Liver (tissue), 9 donors: Measurements from ENCODE around the gene SLC38A10. TPM values are rescaled to one million over a fixed set of nuclear protein-coding genes. Genes with fewer than 3 reads are reported as not detected.

ENCODE experiments used
- DNase-seq: peaks from one replicate; pipeline ENCODE4 v3.0.0-alpha.2; 2017; ENCODE audit warnings: low spot score
- H3K27ac ChIP-seq, 2 donors: one replicate each; pipeline ENCODE4 v1.7.0; 2013; ENCODE audit warnings: inconsistent platforms in 2 of 2, low read length in 2 of 2, control low read depth in 1 of 2, low read depth in 1 of 2, mild to moderate bottlenecking in 1 of 2
- H3K27me3 ChIP-seq, 4 donors: one replicate each; pipeline versions ENCODE4 v1.6.1 to v1.7.0; 2013; ENCODE audit warnings: low read length in 3 of 4, inconsistent platforms in 1 of 4, mild to moderate bottlenecking in 1 of 4, moderate library complexity in 1 of 4; ENCODE audit not compliant: control insufficient read depth in 4 of 4, insufficient read depth in 4 of 4
- H3K36me3 ChIP-seq, 4 donors: one replicate each; pipeline versions ENCODE4 v1.6.1 to v1.7.0; 2013; ENCODE audit warnings: low read length in 3 of 4, mild to moderate bottlenecking in 3 of 4, low read depth in 1 of 4, moderate library complexity in 1 of 4; ENCODE audit not compliant: control insufficient read depth in 4 of 4, insufficient read depth in 3 of 4
- H3K4me1 ChIP-seq, 4 donors: one replicate each; pipeline versions ENCODE4 v1.6.1 to v1.7.0; 2013; ENCODE audit warnings: low read length in 3 of 4, mild to moderate bottlenecking in 3 of 4, moderate library complexity in 1 of 4; ENCODE audit not compliant: control insufficient read depth in 4 of 4, insufficient read depth in 4 of 4
- H3K4me3 ChIP-seq, 3 donors: one replicate each; pipeline versions ENCODE4 v1.6.1 to v1.7.0; 2013; ENCODE audit warnings: low read length in 3 of 3, control low read depth in 1 of 3, low read depth in 1 of 3, mild to moderate bottlenecking in 1 of 3
- H3K9ac ChIP-seq, 2 donors: one replicate each; pipeline ENCODE4 v1.7.0; 2013; ENCODE audit warnings: low read length in 2 of 2, mild to moderate bottlenecking in 2 of 2, moderate library complexity in 2 of 2, control low read depth in 1 of 2, low read depth in 1 of 2
- H3K9me3 ChIP-seq, 4 donors: one replicate each; pipeline versions ENCODE4 v1.6.1 to v1.7.0; 2013; ENCODE audit warnings: low read length in 3 of 4; ENCODE audit not compliant: control insufficient read depth in 4 of 4
- EGR1 ChIP-seq, 2 donors: IDR thresholded peaks; 2 replicates each; pipeline ENCODE4 v1.6.1; 2016 to 2018; ENCODE audit warnings: antibody characterized with exemption in 2 of 2, low read depth in 2 of 2
- FOXA1 ChIP-seq: IDR thresholded peaks from 2 replicates; pipeline ENCODE4 v1.6.1; 2016; ENCODE audit warnings: antibody characterized with exemption
- FOXA2 ChIP-seq: IDR thresholded peaks from 2 replicates; pipeline ENCODE4 v1.6.1; 2016; ENCODE audit warnings: antibody characterized with exemption
- GABPA ChIP-seq, 2 donors: IDR thresholded peaks in 1 of 2; conservative IDR thresholded peaks in 1 of 2; 2 replicates each; pipeline ENCODE4 v1.6.1; 2016; ENCODE audit warnings: antibody characterized with exemption in 2 of 2, mild to moderate bottlenecking in 1 of 2, moderate library complexity in 1 of 2
- HNF4A ChIP-seq, 2 donors: conservative IDR thresholded peaks; 2 replicates each; pipeline ENCODE4 v1.6.1; 2016; ENCODE audit warnings: antibody characterized with exemption in 2 of 2, mild to moderate bottlenecking in 2 of 2
- HNF4G ChIP-seq: IDR thresholded peaks from 2 replicates; pipeline ENCODE4 v1.6.1; 2016; ENCODE audit warnings: antibody characterized with exemption
- JUND ChIP-seq, 2 donors: IDR thresholded peaks; 2 replicates each; pipeline ENCODE4 v1.6.1; 2016; ENCODE audit warnings: antibody characterized with exemption in 2 of 2
- NR2F2 ChIP-seq: IDR thresholded peaks from 2 replicates; pipeline ENCODE4 v1.6.1; 2016; ENCODE audit warnings: antibody characterized with exemption
- RAD21 ChIP-seq, 2 donors: IDR thresholded peaks; 2 replicates each; pipeline ENCODE4 v1.6.1; 2016; ENCODE audit warnings: antibody characterized with exemption in 2 of 2, mild to moderate bottlenecking in 2 of 2
- RXRA ChIP-seq, 2 donors: IDR thresholded peaks; 2 replicates each; pipeline ENCODE4 v1.6.1; 2017 to 2018; ENCODE audit warnings: antibody characterized with exemption in 2 of 2, mild to moderate bottlenecking in 1 of 2
- SP1 ChIP-seq: IDR thresholded peaks from 2 replicates; pipeline ENCODE4 v1.6.1; 2018; ENCODE audit warnings: antibody characterized with exemption, mild to moderate bottlenecking
- TAF1 ChIP-seq: conservative IDR thresholded peaks from 2 replicates; pipeline ENCODE4 v1.6.1; 2016; ENCODE audit warnings: antibody characterized with exemption, mild to moderate bottlenecking
- YY1 ChIP-seq: IDR thresholded peaks from 2 replicates; pipeline ENCODE4 v1.6.1; 2016; ENCODE audit warnings: antibody characterized with exemption, mild to moderate bottlenecking
- WGBS: extraction: QIAGEN DNeasy Blood & Tissue Kit; methylation state at CpG from one replicate; pipeline ENCODE4 v1.1.7; 2013; 5-methylcytosine and 5-hydroxymethylcytosine counted together
- polyA plus RNA-seq, 2 donors: library from polyadenylated mRNA; stranded (reverse) in 1 of 2; unstranded in 1 of 2; fragments of 200-250 nt in 1 of 2; fragments of >200 nt in 1 of 2; fragmentation: Nextera tagmentation in 1 of 2; extraction: Ambion mirVana in 1 of 2; gene quantifications; one replicate each; pipeline versions ENCODE4 v1.2.1 to v1.2.3, GENCODE V29; 2013 to 2015
- total RNA-seq, 2 donors: library from RNA; depleted of rRNA; stranded (reverse); fragments of >200 nt; gene quantifications; one replicate each; pipeline ENCODE4 v1.2.3, GENCODE V29; 2014
- TF ChIP-seq, protein P1 (sequence below): IDR thresholded peaks from 2 replicates; pipeline ENCODE4 v1.6.1; 2016; ENCODE audit warnings: antibody characterized with exemption
- TF ChIP-seq, protein P2 (sequence below): IDR thresholded peaks from 2 replicates; pipeline ENCODE4 v1.6.1; 2016; ENCODE audit warnings: antibody characterized with exemption
- TF ChIP-seq, protein P3 (sequence below): IDR thresholded peaks from 2 replicates; pipeline ENCODE4 v1.6.1; 2016; ENCODE audit warnings: antibody characterized with exemption, mild to moderate bottlenecking
- TF ChIP-seq, protein P4 (sequence below): fragments of 150-350 bp; IDR thresholded peaks from 2 replicates; pipeline ENCODE4 v1.5.1; 2017; ENCODE audit warnings: improper control_type of control experiment, low read depth, low read length; ENCODE audit not compliant: missing input control
- TF ChIP-seq, protein P5 (sequence below): IDR thresholded peaks from 2 replicates; pipeline ENCODE4 v1.6.1; 2016; ENCODE audit warnings: antibody characterized with exemption
- donor health status: healthy.
- donor health status: healthy.
- donor health status: healthy.
- donor health status: healthy.
- donor health status: healthy.

The SLC38A10 gene
- total and polyA plus RNA-seq, 4 donors = 29.3 to 117 (median 54.7) TPM

DNA sequence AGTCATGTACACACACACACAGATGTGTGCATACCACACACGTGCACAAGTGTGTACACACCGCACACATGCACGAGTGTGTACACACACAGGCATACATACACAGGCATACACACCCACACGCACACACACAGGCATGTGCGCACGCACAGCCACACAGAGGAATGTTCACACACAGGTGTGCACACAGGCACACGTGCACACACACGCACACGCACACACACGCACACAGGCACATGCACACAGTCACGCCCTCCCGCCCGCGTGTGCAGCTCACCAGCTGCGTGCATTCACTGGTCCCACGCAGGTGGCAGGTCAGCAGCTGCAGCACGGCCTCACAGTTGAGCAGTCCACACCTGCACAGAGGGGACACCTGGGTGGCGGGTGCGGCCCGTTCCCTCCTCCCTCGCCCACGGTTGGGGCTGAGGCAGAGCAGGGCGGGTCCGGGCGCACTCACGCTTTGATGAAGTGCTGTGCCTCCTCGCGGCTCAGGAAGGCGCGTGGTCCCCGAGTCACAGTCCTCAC, 63.9 kb downstream of the SLC38A10 start:
- Histone ChIP-seq H3K27me3 (no peaks in the 10 kb centered on the region), H3K4me1 (peaks cover 0 to 7% (median 0%) of the 10 kb centered on the region in 4 donors), H3K9ac (no peak overlapping the region), H3K36me3 (peaks cover 5 to 33% (median 13%) of the 10 kb centered on the region in 4 donors), H3K9me3 (no peaks in the 10 kb centered on the region), H3K27ac (no peak overlapping the region), H3K4me3 (no peak overlapping the region)
- no peak for TF ChIP-seq TAF1
- no peak for TF ChIP-seq JUND (IDR thresholded peaks at IDR 0.05)
- no peak for TF ChIP-seq GABPA (IDR thresholded peaks at IDR 0.05 in 1 of 2, conservative IDR thresholded peaks at IDR 0.05 in 1 of 2)
- no peak for TF ChIP-seq SP1
- no peak for TF ChIP-seq HNF4A (conservative IDR thresholded peaks at IDR 0.05)
- no peak for TF ChIP-seq EGR1 (IDR thresholded peaks at IDR 0.05; ENCODE audit: low read depth in 2 of 2)
- no peak for TF ChIP-seq NR2F2
- TF ChIP-seq FOXA2 = no peak
- TF ChIP-seq, protein P1, sequence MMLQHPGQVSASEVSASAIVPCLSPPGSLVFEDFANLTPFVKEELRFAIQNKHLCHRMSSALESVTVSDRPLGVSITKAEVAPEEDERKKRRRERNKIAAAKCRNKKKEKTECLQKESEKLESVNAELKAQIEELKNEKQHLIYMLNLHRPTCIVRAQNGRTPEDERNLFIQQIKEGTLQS = no peak
- TF ChIP-seq, protein P2, sequence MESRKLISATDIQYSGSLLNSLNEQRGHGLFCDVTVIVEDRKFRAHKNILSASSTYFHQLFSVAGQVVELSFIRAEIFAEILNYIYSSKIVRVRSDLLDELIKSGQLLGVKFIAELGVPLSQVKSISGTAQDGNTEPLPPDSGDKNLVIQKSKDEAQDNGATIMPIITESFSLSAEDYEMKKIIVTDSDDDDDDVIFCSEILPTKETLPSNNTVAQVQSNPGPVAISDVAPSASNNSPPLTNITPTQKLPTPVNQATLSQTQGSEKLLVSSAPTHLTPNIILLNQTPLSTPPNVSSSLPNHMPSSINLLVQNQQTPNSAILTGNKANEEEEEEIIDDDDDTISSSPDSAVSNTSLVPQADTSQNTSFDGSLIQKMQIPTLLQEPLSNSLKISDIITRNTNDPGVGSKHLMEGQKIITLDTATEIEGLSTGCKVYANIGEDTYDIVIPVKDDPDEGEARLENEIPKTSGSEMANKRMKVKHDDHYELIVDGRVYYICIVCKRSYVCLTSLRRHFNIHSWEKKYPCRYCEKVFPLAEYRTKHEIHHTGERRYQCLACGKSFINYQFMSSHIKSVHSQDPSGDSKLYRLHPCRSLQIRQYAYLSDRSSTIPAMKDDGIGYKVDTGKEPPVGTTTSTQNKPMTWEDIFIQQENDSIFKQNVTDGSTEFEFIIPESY = no peak
- no peak for TF ChIP-seq YY1
- TF ChIP-seq, protein P3, sequence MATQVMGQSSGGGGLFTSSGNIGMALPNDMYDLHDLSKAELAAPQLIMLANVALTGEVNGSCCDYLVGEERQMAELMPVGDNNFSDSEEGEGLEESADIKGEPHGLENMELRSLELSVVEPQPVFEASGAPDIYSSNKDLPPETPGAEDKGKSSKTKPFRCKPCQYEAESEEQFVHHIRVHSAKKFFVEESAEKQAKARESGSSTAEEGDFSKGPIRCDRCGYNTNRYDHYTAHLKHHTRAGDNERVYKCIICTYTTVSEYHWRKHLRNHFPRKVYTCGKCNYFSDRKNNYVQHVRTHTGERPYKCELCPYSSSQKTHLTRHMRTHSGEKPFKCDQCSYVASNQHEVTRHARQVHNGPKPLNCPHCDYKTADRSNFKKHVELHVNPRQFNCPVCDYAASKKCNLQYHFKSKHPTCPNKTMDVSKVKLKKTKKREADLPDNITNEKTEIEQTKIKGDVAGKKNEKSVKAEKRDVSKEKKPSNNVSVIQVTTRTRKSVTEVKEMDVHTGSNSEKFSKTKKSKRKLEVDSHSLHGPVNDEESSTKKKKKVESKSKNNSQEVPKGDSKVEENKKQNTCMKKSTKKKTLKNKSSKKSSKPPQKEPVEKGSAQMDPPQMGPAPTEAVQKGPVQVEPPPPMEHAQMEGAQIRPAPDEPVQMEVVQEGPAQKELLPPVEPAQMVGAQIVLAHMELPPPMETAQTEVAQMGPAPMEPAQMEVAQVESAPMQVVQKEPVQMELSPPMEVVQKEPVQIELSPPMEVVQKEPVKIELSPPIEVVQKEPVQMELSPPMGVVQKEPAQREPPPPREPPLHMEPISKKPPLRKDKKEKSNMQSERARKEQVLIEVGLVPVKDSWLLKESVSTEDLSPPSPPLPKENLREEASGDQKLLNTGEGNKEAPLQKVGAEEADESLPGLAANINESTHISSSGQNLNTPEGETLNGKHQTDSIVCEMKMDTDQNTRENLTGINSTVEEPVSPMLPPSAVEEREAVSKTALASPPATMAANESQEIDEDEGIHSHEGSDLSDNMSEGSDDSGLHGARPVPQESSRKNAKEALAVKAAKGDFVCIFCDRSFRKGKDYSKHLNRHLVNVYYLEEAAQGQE = no peak
- TF ChIP-seq HNF4G = no peak
- TF ChIP-seq FOXA1 = no peak
- no peak for TF ChIP-seq RXRA (IDR thresholded peaks at IDR 0.05)
- TF ChIP-seq, protein P4, sequence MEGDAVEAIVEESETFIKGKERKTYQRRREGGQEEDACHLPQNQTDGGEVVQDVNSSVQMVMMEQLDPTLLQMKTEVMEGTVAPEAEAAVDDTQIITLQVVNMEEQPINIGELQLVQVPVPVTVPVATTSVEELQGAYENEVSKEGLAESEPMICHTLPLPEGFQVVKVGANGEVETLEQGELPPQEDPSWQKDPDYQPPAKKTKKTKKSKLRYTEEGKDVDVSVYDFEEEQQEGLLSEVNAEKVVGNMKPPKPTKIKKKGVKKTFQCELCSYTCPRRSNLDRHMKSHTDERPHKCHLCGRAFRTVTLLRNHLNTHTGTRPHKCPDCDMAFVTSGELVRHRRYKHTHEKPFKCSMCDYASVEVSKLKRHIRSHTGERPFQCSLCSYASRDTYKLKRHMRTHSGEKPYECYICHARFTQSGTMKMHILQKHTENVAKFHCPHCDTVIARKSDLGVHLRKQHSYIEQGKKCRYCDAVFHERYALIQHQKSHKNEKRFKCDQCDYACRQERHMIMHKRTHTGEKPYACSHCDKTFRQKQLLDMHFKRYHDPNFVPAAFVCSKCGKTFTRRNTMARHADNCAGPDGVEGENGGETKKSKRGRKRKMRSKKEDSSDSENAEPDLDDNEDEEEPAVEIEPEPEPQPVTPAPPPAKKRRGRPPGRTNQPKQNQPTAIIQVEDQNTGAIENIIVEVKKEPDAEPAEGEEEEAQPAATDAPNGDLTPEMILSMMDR = no peak
- TF ChIP-seq, protein P5, sequence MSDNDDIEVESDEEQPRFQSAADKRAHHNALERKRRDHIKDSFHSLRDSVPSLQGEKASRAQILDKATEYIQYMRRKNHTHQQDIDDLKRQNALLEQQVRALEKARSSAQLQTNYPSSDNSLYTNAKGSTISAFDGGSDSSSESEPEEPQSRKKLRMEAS = no peak
- TF ChIP-seq RAD21 (IDR thresholded peaks at IDR 0.05) = no peak
- no peak for DNase-seq
- 93% methylated on average over 31 of the region's 31 CpGs for WGBS
